Activated naive CD4-positive, alpha-beta T cell treated with anti-CD3 and anti-CD28 coated beads, Interleukin-2, amount 50 U/mL, for 72 hours (primary cell): Measurements from ENCODE around the gene RAP1B. TPM values are rescaled to one million over a fixed set of nuclear protein-coding genes. Genes with fewer than 3 reads are reported as not detected.

Experiments used
- ATAC-seq, 2 donors: fragments of 150-1000 bp; cut with Tn5 transposase; 2 replicates each; pipeline ENCODE4 v1.10.0; 2021; ENCODE audit warnings: mild to moderate bottlenecking in 2 of 2, moderate library complexity in 2 of 2
- DNase-seq, 2 donors: peaks; one replicate each; pipeline ENCODE4 v3.0.0; 2021 to 2022; ENCODE audit warnings: low spot score in 2 of 2
- H3K27ac Mint-ChIP-seq, 2 donors: one replicate each; pipeline ENCODE4 v1.8.0; 2022; ENCODE audit warnings: mild to moderate bottlenecking in 2 of 2, mixed read lengths in 2 of 2
- H3K36me3 Mint-ChIP-seq, 2 donors: one replicate each; pipeline ENCODE4 v1.8.0; 2022; ENCODE audit warnings: mixed read lengths in 2 of 2
- H3K9me3 Mint-ChIP-seq, 2 donors: one replicate each; pipeline ENCODE4 v1.8.0; 2022; ENCODE audit warnings: mixed read lengths in 2 of 2
- total RNA-seq, 2 donors: library from RNA; stranded (reverse); gene quantifications; one replicate each; pipeline ENCODE4 v1.2.3, GENCODE V29; 2022

The RAP1B gene
- total RNA-seq, 2 donors from 2014 or later, result 182 to 232 TPM

- DNase-seq (no peak), ATAC-seq (no peak)
- peaks cover 5 to 18% of the 10 kb centered on the region in 2 donors for H3K36me3 Mint-ChIP-seq
- peak overlapping the region in 1 of 2 donors; percentile 43 for H3K27ac Mint-ChIP-seq
- H3K9me3 Mint-ChIP-seq, result peaks cover 3 to 10% of the 10 kb centered on the region in 2 donors
Measured at GRCh38 chr12:68595241-68595640, 15.5 kb upstream of the RAP1B start.

GRCh38 chr12:68601767-68602166 lies 8.9 kb upstream of the RAP1B start:
- Mint-ChIP-seq H3K36me3 (no peaks in the 10 kb centered on the region), H3K27ac (peak overlapping the region in 1 of 2 donors; percentile 1), H3K9me3 (no peaks in the 10 kb centered on the region)
- DNase-seq, result no peak
- ATAC-seq, result no peak

GRCh38 chr12:68602720-68603119 lies 8.0 kb upstream of the RAP1B start:
- ATAC-seq, result no peak
- DNase-seq, result no peak
- Mint-ChIP-seq H3K9me3 (no peaks in the 10 kb centered on the region), H3K27ac (no peak overlapping the region), H3K36me3 (no peaks in the 10 kb centered on the region)

GRCh38 chr12:68608191-68608590 lies 2.5 kb upstream of the RAP1B start:
- peaks cover 19 to 24% of the 10 kb centered on the region in 2 donors for H3K36me3 Mint-ChIP-seq
- DNase-seq (no peak), ATAC-seq (no peak)
- H3K27ac Mint-ChIP-seq, result no peak overlapping the region
- no peaks in the 10 kb centered on the region for H3K9me3 Mint-ChIP-seq

- no peak for ATAC-seq
- no peak for DNase-seq
- H3K27ac Mint-ChIP-seq, result peak overlapping the region; percentile 96 to 98
- no peaks in the 10 kb centered on the region for H3K9me3 Mint-ChIP-seq
- peaks cover 35 to 37% of the 10 kb centered on the region in 2 donors for H3K36me3 Mint-ChIP-seq
Measured at GRCh38 chr12:68609998-68610369, 715 bp upstream of the RAP1B start.

GRCh38 chr12:68611094-68611805 lies 551 bp downstream of the RAP1B start:
- peak overlapping the region; percentile 98 to 100 for H3K27ac Mint-ChIP-seq
- no peaks in the 10 kb centered on the region for H3K9me3 Mint-ChIP-seq
- peak; percentile 58 to 63 for DNase-seq
- peak; percentile 6 to 15 for ATAC-seq
- peaks cover 35 to 47% of the 10 kb centered on the region in 2 donors for H3K36me3 Mint-ChIP-seq

- Mint-ChIP-seq H3K27ac (peak overlapping the region; percentile 98 to 100), H3K36me3 (peaks cover 35 to 47% of the 10 kb centered on the region in 2 donors), H3K9me3 (no peaks in the 10 kb centered on the region)
- DNase-seq (no peak), ATAC-seq (no peak)
Measured at GRCh38 chr12:68611806-68612160, 1.1 kb downstream of the RAP1B start.

GRCh38 chr12:68612202-68612601 lies 1.5 kb downstream of the RAP1B start:
- Mint-ChIP-seq H3K36me3 (peaks cover 35 to 47% of the 10 kb centered on the region in 2 donors), H3K9me3 (no peaks in the 10 kb centered on the region), H3K27ac (peak overlapping the region; percentile 98 to 100)
- no peak for DNase-seq
- ATAC-seq, result peak in 1 of 2 donors; percentile 34

GRCh38 chr12:68612697-68613096 lies 2.0 kb downstream of the RAP1B start:
- DNase-seq (no peak), ATAC-seq (peak in 1 of 2 donors; percentile 19)
- Mint-ChIP-seq H3K9me3 (no peaks in the 10 kb centered on the region), H3K27ac (peak overlapping the region; percentile 98 to 100), H3K36me3 (peaks cover 35 to 47% of the 10 kb centered on the region in 2 donors)

- DNase-seq (no peak), ATAC-seq (peak; percentile 15 to 23)
- no peaks in the 10 kb centered on the region for H3K9me3 Mint-ChIP-seq
- H3K27ac Mint-ChIP-seq, result peak overlapping the region; percentile 98 to 100
- peaks cover 35 to 47% of the 10 kb centered on the region in 2 donors for H3K36me3 Mint-ChIP-seq
Measured at GRCh38 chr12:68613209-68613904, 2.7 kb downstream of the RAP1B start.

- ATAC-seq, result peak in 1 of 2 donors; percentile 2
- no peak for DNase-seq
- peak overlapping the region; percentile 86 to 100 for H3K27ac Mint-ChIP-seq
- H3K9me3 Mint-ChIP-seq, result no peaks in the 10 kb centered on the region
- H3K36me3 Mint-ChIP-seq, result peaks cover 35 to 47% of the 10 kb centered on the region in 2 donors
Measured at GRCh38 chr12:68614105-68614679, 3.5 kb downstream of the RAP1B start.

- no peak for DNase-seq
- peaks cover 35 to 47% of the 10 kb centered on the region in 2 donors for H3K36me3 Mint-ChIP-seq
Measured at GRCh38 chr12:68614769-68615168, 4.1 kb downstream of the RAP1B start.

GRCh38 chr12:68617160-68617926 lies 6.6 kb downstream of the RAP1B start:
- Mint-ChIP-seq H3K36me3 (peaks cover 19 to 37% of the 10 kb centered on the region in 2 donors), H3K27ac (peak overlapping the region in 1 of 2 donors; percentile 100), H3K9me3 (no peaks in the 10 kb centered on the region)
- DNase-seq, result no peak
- peak; percentile 45 to 69 for ATAC-seq

More at GRCh38 chr12:68614769-68615168, 4.1 kb downstream of the RAP1B start:
- Mint-ChIP-seq H3K27ac (peak overlapping the region; percentile 86 to 100), H3K9me3 (no peaks in the 10 kb centered on the region)
- no peak for ATAC-seq

GRCh38 chr12:68619541-68619940 lies 8.8 kb downstream of the RAP1B start:
- Mint-ChIP-seq H3K36me3 (peaks cover 1 to 28% of the 10 kb centered on the region in 2 donors), H3K27ac (no peak overlapping the region), H3K9me3 (no peaks in the 10 kb centered on the region)
- no peak for DNase-seq
- ATAC-seq, result no peak

- ATAC-seq (no peak), DNase-seq (no peak)
- Mint-ChIP-seq H3K9me3 (peaks cover 2 to 4% of the 10 kb centered on the region in 2 donors), H3K36me3 (peaks cover 5 to 28% of the 10 kb centered on the region in 2 donors), H3K27ac (peak overlapping the region; percentile 24 to 89)
Measured at GRCh38 chr12:68620519-68621471, 10.1 kb downstream of the RAP1B start.
